K562 (cell line): Measurements from ENCODE around the gene SYPL2. TPM values are rescaled to one million over a fixed set of nuclear protein-coding genes. Genes with fewer than 3 reads are reported as not detected.

ENCODE experiments used
- CBX5 ChIP-seq: IDR thresholded peaks from 2 replicates; pipeline ENCODE4 v1.6.1; 2014; ENCODE audit warnings: low read depth, borderline replicate concordance
- CEBPB ChIP-seq: fragments of 450-650 bp; IDR thresholded peaks from 2 replicates; pipeline ENCODE4 v1.6.1; 2016; ENCODE audit warnings: missing genetic modification characterization, missing compliant biosample characterization
- ELF4 ChIP-seq: fragments of 450-650 bp; formaldehyde crosslinking; IDR thresholded peaks from 2 replicates; pipeline ENCODE4 v1.4.0; 2022; ENCODE audit warnings: missing genetic modification characterization
- HDGF ChIP-seq: fragments of 450-650 bp; IDR thresholded peaks from 2 replicates; pipeline ENCODE4 v1.6.1; 2016
- LCOR ChIP-seq: sonication (generic); formaldehyde crosslinking; IDR thresholded peaks from 2 replicates; pipeline ENCODE4 v1.8.0; 2022; ENCODE audit warnings: mild to moderate bottlenecking, missing genetic modification reagents
- MLX ChIP-seq, 2 experiments: fragments of 450-650 bp in 1 of 2; sonication (generic) in 1 of 2; formaldehyde crosslinking; conservative IDR thresholded peaks; 2 replicates each; pipeline versions ENCODE4 v1.4.0 to v1.8.1; 2020 to 2022; ENCODE audit warnings: mild to moderate bottlenecking in 1 of 2, missing genetic modification reagents in 1 of 2
- NCOA4 ChIP-seq: fragments of 450-650 bp; IDR thresholded peaks from 2 replicates; pipeline ENCODE4 v1.6.1; 2018; ENCODE audit warnings: mild to moderate bottlenecking; ENCODE audit not compliant: partially characterized antibody
- PML ChIP-seq: IDR thresholded peaks from 2 replicates; pipeline ENCODE4 v1.6.1; 2012; ENCODE audit warnings: low read length, inconsistent platforms
- SIRT6 ChIP-seq: IDR thresholded peaks from one replicate; pipeline ENCODE4 v1.6.1; 2012; ENCODE audit warnings: low read depth, mild to moderate bottlenecking, control low read depth, inconsistent platforms, low read length, moderate library complexity
- STAG1 ChIP-seq: sonication (generic); formaldehyde crosslinking; IDR thresholded peaks from 2 replicates; pipeline ENCODE4 v1.5.0; 2020; ENCODE audit warnings: missing genetic modification reagents, borderline replicate concordance
- TSC22D4 ChIP-seq: fragments of 450-650 bp; IDR thresholded peaks from 2 replicates; pipeline ENCODE4 v1.6.1; 2016; ENCODE audit warnings: missing genetic modification characterization, missing biosample characterization, control low read depth
- TSHZ1 ChIP-seq: fragments of 250-450 bp; sonication (Bioruptor Pico); IDR thresholded peaks from 2 replicates; pipeline ENCODE4 v1.4.0; 2020; ENCODE audit warnings: mild to moderate bottlenecking, moderate library complexity
- ZBTB49 ChIP-seq: sonication (generic); formaldehyde crosslinking; IDR thresholded peaks from 2 replicates; pipeline ENCODE4 v1.8.0; 2022; ENCODE audit warnings: missing genetic modification reagents, mild to moderate bottlenecking, borderline replicate concordance
- ZNF57 ChIP-seq: fragments of 450-650 bp; formaldehyde crosslinking; IDR thresholded peaks from 2 replicates; pipeline ENCODE4 v1.4.0; 2020; ENCODE audit warnings: mild to moderate bottlenecking, moderate library complexity
- polyA plus RNA-seq, 8 experiments: library from polyadenylated mRNA; depleted of rRNA in 4 of 8; stranded (reverse) in 5 of 8; unstranded in 3 of 8; fragments of >200 nt; fragmentation: Nextera tagmentation in 2 of 8; fragmentation: Illumina TruSeq in 1 of 8; extraction: Ambion mirVana in 2 of 8; extraction: Trizol in 1 of 8; gene quantifications; 2 replicates each; pipeline versions ENCODE4 v1.2.1 to v1.2.3, GENCODE V29; 2011 to 2014; ENCODE audit warnings: inconsistent platforms in 1 of 8, missing spikeins in 1 of 8
- total RNA-seq, 7 experiments: library from RNA; depleted of rRNA in 6 of 7; stranded (reverse); fragments of >200 nt in 6 of 7; fragmentation: Illumina TruSeq in 2 of 7; extraction: Trizol in 2 of 7; gene quantifications; 2 replicates each; pipeline versions ENCODE4 v1.2.1 to v1.2.3, GENCODE V29; 2011 to 2021; ENCODE audit warnings: low replicate concordance in 1 of 7
- TF ChIP-seq, protein P1 (sequence below): fragments of 250-450 bp; sonication (Bioruptor Pico); IDR thresholded peaks from 2 replicates; pipeline ENCODE4 v1.9.0; 2021; ENCODE audit warnings: mild to moderate bottlenecking
- TF ChIP-seq, protein P2 (sequence below): fragments of 450-650 bp; IDR thresholded peaks from 2 replicates; pipeline ENCODE4 v1.6.1; 2016; ENCODE audit warnings: mild to moderate bottlenecking
- TF ChIP-seq, protein P3 (sequence below): conservative IDR thresholded peaks from 2 replicates; pipeline ENCODE4 v1.6.1; 2011; ENCODE audit warnings: low read depth, mild to moderate bottlenecking, low read length; ENCODE audit not compliant: control insufficient read depth

SYPL2 gene
- total and polyA plus RNA-seq, 9 of the 15 experiments (the other 6 are each of a cell fraction or from before 2014, with no cell fraction given): 0.03 to 0.20 (median 0.07) TPM; not detected in 2

DNA sequence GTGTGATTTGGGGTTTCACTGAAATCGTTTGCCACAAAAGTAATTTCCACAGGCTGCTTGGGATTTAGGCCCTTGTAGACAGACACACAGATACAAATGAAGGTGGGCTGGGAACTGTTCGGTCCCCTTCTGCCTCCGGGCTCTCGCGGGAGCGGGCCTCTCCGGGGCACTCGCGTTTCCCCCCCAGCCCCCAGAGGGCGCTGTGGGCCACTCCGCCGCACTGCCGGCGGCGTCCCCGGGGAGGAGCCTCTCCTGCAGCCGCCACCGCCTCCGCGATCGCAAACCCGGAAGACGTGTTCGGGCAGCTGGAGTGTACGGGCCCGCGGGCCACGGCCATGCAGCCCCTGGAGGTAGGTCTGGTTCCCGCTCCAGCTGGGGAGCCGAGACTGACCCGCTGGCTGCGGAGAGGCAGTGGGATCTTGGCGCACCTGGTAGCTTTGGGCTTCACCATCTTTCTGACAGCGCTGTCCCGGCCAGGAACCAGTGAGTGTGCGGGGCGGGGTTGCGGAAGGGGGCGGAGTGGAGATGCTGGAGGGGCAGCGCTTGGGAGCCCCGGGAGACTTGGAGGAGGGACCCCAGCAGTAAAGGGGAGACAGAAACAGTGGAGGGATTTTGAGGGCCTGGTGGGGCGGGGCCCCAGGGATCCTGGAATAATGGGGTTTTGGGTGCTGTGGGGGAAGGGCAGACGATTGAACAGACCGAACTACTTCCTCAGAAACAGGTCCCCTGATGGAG is 27.6 kb downstream of the SYPL2 start, which contains the start of gene CYB561D1 (continued):
- no peak for TF ChIP-seq ZBTB49 (CRISPR knock-in tag)
- TF ChIP-seq, protein P1, sequence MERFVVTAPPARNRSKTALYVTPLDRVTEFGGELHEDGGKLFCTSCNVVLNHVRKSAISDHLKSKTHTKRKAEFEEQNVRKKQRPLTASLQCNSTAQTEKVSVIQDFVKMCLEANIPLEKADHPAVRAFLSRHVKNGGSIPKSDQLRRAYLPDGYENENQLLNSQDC: peak; percentile 92; the same call in 1 of the 2 replicates
- no peak for TF ChIP-seq TSHZ1 (CRISPR knock-in tag)
- no peak for TF ChIP-seq CEBPB
- TF ChIP-seq TSC22D4 (tag): no peak
- no peak for TF ChIP-seq ZNF57 (CRISPR knock-in tag)
- TF ChIP-seq, protein P2, sequence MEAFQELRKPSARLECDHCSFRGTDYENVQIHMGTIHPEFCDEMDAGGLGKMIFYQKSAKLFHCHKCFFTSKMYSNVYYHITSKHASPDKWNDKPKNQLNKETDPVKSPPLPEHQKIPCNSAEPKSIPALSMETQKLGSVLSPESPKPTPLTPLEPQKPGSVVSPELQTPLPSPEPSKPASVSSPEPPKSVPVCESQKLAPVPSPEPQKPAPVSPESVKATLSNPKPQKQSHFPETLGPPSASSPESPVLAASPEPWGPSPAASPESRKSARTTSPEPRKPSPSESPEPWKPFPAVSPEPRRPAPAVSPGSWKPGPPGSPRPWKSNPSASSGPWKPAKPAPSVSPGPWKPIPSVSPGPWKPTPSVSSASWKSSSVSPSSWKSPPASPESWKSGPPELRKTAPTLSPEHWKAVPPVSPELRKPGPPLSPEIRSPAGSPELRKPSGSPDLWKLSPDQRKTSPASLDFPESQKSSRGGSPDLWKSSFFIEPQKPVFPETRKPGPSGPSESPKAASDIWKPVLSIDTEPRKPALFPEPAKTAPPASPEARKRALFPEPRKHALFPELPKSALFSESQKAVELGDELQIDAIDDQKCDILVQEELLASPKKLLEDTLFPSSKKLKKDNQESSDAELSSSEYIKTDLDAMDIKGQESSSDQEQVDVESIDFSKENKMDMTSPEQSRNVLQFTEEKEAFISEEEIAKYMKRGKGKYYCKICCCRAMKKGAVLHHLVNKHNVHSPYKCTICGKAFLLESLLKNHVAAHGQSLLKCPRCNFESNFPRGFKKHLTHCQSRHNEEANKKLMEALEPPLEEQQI: no peak
- TF ChIP-seq ELF4 (CRISPR knock-in tag): peak; percentile 98
- TF ChIP-seq STAG1 (CRISPR knock-in tag): no peak
- no peak for TF ChIP-seq NCOA4
- TF ChIP-seq HDGF: no peak
- peak; percentile 74; the same call in 1 of the 2 replicates for TF ChIP-seq LCOR (CRISPR knock-in tag)
- TF ChIP-seq PML: peak; percentile 49; the same call in 1 of the 2 replicates
- no peak for TF ChIP-seq MLX (CRISPR knock-in tag; conservative IDR thresholded peaks at IDR 0.05)
- TF ChIP-seq, protein P3, sequence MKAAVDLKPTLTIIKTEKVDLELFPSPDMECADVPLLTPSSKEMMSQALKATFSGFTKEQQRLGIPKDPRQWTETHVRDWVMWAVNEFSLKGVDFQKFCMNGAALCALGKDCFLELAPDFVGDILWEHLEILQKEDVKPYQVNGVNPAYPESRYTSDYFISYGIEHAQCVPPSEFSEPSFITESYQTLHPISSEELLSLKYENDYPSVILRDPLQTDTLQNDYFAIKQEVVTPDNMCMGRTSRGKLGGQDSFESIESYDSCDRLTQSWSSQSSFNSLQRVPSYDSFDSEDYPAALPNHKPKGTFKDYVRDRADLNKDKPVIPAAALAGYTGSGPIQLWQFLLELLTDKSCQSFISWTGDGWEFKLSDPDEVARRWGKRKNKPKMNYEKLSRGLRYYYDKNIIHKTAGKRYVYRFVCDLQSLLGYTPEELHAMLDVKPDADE: peak; percentile 66; the same call in 1 of the 2 replicates
- no peak for TF ChIP-seq SIRT6
- no peak for TF ChIP-seq CBX5
